ENCODE data around the gene PPM1L. TPM values are rescaled to one million over a fixed set of nuclear protein-coding genes. Genes with fewer than 3 reads are reported as not detected.
A peak's percentile ranks its signal among the peaks of the same experiment; 100 is the strongest.

PPM1L gene
- total and polyA plus RNA-seq, 2 of the 13 experiments (the other 11 are each of a cell fraction or from before 2014, with no cell fraction given) = 0.22 to 1.4 TPM

GRCh38 chr3:160754855-160755747 is 930 bp upstream of the PPM1L start (continued):
- no peak for TF ChIP-seq GFI1 (CRISPR knock-in tag; IDR thresholded peaks at IDR 0.05; ENCODE audit: borderline replicate concordance)
- TF ChIP-seq, protein P1, sequence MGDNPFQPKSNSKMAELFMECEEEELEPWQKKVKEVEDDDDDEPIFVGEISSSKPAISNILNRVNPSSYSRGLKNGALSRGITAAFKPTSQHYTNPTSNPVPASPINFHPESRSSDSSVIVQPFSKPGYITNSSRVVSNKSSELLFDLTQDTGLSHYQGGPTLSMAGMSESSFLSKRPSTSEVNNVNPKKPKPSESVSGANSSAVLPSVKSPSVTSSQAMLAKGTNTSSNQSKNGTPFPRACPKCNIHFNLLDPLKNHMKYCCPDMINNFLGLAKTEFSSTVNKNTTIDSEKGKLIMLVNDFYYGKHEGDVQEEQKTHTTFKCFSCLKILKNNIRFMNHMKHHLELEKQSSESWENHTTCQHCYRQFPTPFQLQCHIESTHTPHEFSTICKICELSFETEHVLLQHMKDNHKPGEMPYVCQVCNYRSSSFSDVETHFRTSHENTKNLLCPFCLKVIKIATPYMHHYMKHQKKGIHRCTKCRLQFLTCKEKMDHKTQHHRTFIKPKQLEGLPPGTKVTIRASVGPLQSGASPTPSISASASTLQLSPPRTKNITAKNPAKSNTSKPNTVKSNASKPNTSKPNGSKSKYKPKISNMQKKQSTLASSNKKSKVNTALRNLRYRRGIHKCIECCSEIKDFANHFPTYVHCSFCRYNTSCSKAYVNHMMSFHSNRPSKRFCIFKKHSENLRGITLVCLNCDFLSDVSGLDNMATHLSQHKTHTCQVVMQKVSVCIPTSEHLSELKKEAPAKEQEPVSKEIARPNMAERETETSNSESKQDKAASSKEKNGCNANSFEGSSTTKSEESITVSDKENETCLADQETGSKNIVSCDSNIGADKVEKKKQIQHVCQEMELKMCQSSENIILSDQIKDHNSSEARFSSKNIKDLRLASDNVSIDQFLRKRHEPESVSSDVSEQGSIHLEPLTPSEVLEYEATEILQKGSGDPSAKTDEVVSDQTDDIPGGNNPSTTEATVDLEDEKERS (CRISPR knock-in tag; IDR thresholded peaks at IDR 0.05) = no peak
- no peak for TF ChIP-seq ZNF3 (CRISPR knock-in tag; IDR thresholded peaks at IDR 0.05)
- TF ChIP-seq, protein P2, sequence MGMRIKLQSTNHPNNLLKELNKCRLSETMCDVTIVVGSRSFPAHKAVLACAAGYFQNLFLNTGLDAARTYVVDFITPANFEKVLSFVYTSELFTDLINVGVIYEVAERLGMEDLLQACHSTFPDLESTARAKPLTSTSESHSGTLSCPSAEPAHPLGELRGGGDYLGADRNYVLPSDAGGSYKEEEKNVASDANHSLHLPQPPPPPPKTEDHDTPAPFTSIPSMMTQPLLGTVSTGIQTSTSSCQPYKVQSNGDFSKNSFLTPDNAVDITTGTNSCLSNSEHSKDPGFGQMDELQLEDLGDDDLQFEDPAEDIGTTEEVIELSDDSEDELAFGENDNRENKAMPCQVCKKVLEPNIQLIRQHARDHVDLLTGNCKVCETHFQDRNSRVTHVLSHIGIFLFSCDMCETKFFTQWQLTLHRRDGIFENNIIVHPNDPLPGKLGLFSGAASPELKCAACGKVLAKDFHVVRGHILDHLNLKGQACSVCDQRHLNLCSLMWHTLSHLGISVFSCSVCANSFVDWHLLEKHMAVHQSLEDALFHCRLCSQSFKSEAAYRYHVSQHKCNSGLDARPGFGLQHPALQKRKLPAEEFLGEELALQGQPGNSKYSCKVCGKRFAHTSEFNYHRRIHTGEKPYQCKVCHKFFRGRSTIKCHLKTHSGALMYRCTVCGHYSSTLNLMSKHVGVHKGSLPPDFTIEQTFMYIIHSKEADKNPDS (CRISPR knock-in tag; IDR thresholded peaks at IDR 0.05) = no peak
- no peak for TF ChIP-seq IRX3 (CRISPR knock-in tag; IDR thresholded peaks at IDR 0.05; ENCODE audit: borderline replicate concordance, low read depth)
- no peak for TF ChIP-seq HMG20B (CRISPR knock-in tag; conservative IDR thresholded peaks at IDR 0.05)
- TF ChIP-seq ATF5 (CRISPR knock-in tag; IDR thresholded peaks at IDR 0.05; ENCODE audit: low read depth) = no peak
- no peak for TF ChIP-seq SMYD3 (CRISPR knock-in tag; IDR thresholded peaks at IDR 0.05)
- no peak for TF ChIP-seq ZNF580 (CRISPR knock-in tag; IDR thresholded peaks at IDR 0.05; ENCODE audit: borderline replicate concordance, low read depth)
- TF ChIP-seq NR2C2 (CRISPR knock-in tag; IDR thresholded peaks at IDR 0.05; ENCODE audit: borderline replicate concordance) = peak; percentile 33; the same call in 1 of the 2 replicates
- no peak for TF ChIP-seq HMGXB3 (CRISPR knock-in tag; IDR thresholded peaks at IDR 0.05; ENCODE audit: borderline replicate concordance)
- no peak for TF ChIP-seq ZNF530 (CRISPR knock-in tag; IDR thresholded peaks at IDR 0.05; ENCODE audit: low read depth)
- TF ChIP-seq ZNF674 (CRISPR knock-in tag; IDR thresholded peaks at IDR 0.05; ENCODE audit: low read depth) = no peak
- TF ChIP-seq NONO (IDR thresholded peaks at IDR 0.05) = no peak
- TF ChIP-seq NONO (CRISPR knock-in tag; conservative IDR thresholded peaks at IDR 0.05) = 0 out of 2 replicates have a peak, but pooled peaks have one; percentile 57
- no peak for TF ChIP-seq MXD4 (CRISPR knock-in tag; IDR thresholded peaks at IDR 0.05)

Data from HepG2 (cell line).